DOHH2 (cell line): Measurements from ENCODE around the gene RELN.
"Not testable (repeated sequence)": the region's sequence is repeated elsewhere in the genome, so short reads cannot be mapped to it uniquely, and the experiment has no call there.

Source experiments
- H3F3A ChIP-seq: fragments of 200-600 bp; sonication (generic), shearing (Covaris generic); 2 replicates; pipeline ENCODE4 v1.6.0; 2016; ENCODE audit warnings: antibody characterized with exemption, mild to moderate bottlenecking; ENCODE audit not compliant: control insufficient read depth, insufficient read depth
- H3K27ac ChIP-seq: fragments of 200-600 bp; sonication (generic); 2 replicates; pipeline ENCODE4 v1.5.1; 2014; ENCODE audit warnings: low read depth, mild to moderate bottlenecking, low read length, moderate library complexity
- H3K27me3 ChIP-seq: fragments of 200-600 bp; sonication (generic); 2 replicates; pipeline ENCODE4 v1.6.1; 2014; ENCODE audit warnings: mild to moderate bottlenecking, low read length, mixed read lengths; ENCODE audit not compliant: control insufficient read depth
- H3K36me3 ChIP-seq: fragments of 200-600 bp; sonication (generic); 2 replicates; pipeline ENCODE4 v1.6.1; 2014; ENCODE audit warnings: mild to moderate bottlenecking, low read length, moderate library complexity, mixed read lengths; ENCODE audit not compliant: control insufficient read depth
- H3K4me1 ChIP-seq: fragments of 200-600 bp; sonication (generic); 2 replicates; pipeline ENCODE4 v1.6.1; 2014; ENCODE audit warnings: mild to moderate bottlenecking, low read length, mixed read lengths; ENCODE audit not compliant: control insufficient read depth
- H3K4me2 ChIP-seq: fragments of 200-600 bp; sonication (generic); 2 replicates; pipeline ENCODE4 v1.6.0; 2014; ENCODE audit warnings: mild to moderate bottlenecking, low read length, moderate library complexity
- H3K4me3 ChIP-seq: fragments of 200-600 bp; sonication (generic); 2 replicates; pipeline ENCODE4 v1.5.1; 2014; ENCODE audit warnings: mild to moderate bottlenecking, low read length, mixed read lengths
- H3K79me2 ChIP-seq: fragments of 200-600 bp; sonication (generic); 2 replicates; pipeline ENCODE4 v1.6.1; 2014; ENCODE audit warnings: mild to moderate bottlenecking, low read length, mixed read lengths; ENCODE audit not compliant: control insufficient read depth
- H3K9me2 ChIP-seq: fragments of 200-600 bp; sonication (generic); replicated peaks from 2 replicates; pipeline ENCODE4 v1.6.1; 2014; ENCODE audit warnings: mild to moderate bottlenecking, low read length, mixed read lengths; ENCODE audit not compliant: control insufficient read depth
- H3K9me3 ChIP-seq: fragments of 200-600 bp; sonication (generic); 2 replicates; pipeline ENCODE4 v1.6.1; 2014; ENCODE audit warnings: antibody characterized with exemption, low read length, mixed read lengths; ENCODE audit not compliant: control insufficient read depth, insufficient read depth
- H4K20me1 ChIP-seq: fragments of 200-600 bp; sonication (generic); 2 replicates; pipeline ENCODE4 v1.6.0; 2014; ENCODE audit warnings: low read depth, mild to moderate bottlenecking, antibody characterized with exemption, low read length, moderate library complexity; ENCODE audit not compliant: control insufficient read depth, insufficient read depth
- EZH2phosphoT487 ChIP-seq: fragments of 200-600 bp; sonication (generic); IDR thresholded peaks from 2 replicates; pipeline ENCODE4 v1.6.1; 2017; ENCODE audit warnings: borderline replicate concordance, mild to moderate bottlenecking, antibody characterized with exemption, low read length, moderate library complexity, mixed read lengths
- TF ChIP-seq, protein P1 (sequence below): fragments of 200-600 bp; sonication (generic); IDR thresholded peaks from one replicate; pipeline ENCODE4 v1.5.1; 2014; ENCODE audit warnings: antibody characterized with exemption, mild to moderate bottlenecking, low read depth, low read length; ENCODE audit not compliant: poor library complexity, severe bottlenecking

The RELN gene

DNA sequence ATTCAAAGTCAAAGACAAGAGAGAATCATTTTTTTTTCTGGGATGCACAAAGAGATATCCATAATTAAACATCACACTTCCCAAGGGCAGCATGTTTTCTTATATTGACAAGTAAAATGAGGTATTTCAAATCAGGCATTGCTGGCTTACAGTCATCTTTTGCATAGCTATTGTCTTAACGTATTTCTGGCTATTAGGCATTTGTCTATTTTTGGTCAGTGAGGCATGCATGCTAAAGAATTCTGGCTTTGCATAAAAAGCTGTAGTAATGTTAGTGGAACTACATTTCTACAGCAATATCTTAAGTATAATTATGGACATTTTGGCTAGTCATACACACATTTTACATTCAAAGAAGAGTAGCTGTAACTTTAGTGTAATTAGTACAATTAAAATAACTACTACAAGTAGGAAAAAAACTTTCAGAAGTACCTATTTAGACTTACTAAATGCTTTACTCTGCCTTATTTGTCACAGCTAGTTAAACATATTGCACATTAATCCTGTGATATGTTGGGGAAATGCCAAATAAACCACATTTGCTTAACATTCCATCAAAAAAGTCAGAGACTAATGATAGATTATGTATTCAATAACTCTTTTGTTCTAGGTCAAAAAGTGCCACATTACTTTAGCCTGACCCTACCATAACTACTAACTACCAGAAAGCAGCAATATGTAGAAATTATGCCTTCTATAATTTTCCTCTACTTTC, 76.4 kb downstream of the RELN start:
- Histone ChIP-seq H3K4me1 (no peaks in the 10 kb centered on the region), H3K4me3 (no peak overlapping the region), H3K27ac (no peak overlapping the region), H3K36me3 (no peaks in the 10 kb centered on the region), H3F3A (no peaks in the 10 kb centered on the region), H3K79me2 (no peaks in the 10 kb centered on the region), H4K20me1 (no peaks in the 10 kb centered on the region), H3K9me3 (no peaks in the 10 kb centered on the region), H3K4me2 (no peak overlapping the region), H3K27me3 (0 out of 2 replicates have a peak, but pooled peaks cover 4% of the 10 kb centered on the region), H3K9me2 (no peaks in the 10 kb centered on the region)
- TF ChIP-seq, protein P1, sequence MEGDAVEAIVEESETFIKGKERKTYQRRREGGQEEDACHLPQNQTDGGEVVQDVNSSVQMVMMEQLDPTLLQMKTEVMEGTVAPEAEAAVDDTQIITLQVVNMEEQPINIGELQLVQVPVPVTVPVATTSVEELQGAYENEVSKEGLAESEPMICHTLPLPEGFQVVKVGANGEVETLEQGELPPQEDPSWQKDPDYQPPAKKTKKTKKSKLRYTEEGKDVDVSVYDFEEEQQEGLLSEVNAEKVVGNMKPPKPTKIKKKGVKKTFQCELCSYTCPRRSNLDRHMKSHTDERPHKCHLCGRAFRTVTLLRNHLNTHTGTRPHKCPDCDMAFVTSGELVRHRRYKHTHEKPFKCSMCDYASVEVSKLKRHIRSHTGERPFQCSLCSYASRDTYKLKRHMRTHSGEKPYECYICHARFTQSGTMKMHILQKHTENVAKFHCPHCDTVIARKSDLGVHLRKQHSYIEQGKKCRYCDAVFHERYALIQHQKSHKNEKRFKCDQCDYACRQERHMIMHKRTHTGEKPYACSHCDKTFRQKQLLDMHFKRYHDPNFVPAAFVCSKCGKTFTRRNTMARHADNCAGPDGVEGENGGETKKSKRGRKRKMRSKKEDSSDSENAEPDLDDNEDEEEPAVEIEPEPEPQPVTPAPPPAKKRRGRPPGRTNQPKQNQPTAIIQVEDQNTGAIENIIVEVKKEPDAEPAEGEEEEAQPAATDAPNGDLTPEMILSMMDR = no peak
- no peak for TF ChIP-seq EZH2phosphoT487

DNA sequence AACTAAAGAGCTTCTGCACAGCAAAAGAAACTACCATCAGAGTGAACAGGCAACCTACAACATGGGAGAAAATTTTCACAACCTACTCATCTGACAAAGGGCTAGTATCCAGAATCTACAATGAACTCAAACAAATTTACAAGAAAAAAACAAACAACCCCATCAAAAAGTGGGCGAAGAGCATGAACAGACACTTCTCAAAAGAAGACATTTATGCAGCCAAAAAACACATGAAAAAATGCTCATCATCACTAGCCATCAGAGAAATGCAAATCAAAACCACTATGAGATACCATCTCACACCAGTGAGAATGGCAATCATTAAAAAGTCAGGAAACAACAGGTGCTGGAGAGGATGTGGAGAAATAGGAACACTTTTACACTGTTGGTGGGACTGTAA, 78.4 kb downstream of the RELN start:
- not testable (repeated sequence) for H3K4me1 ChIP-seq, H3K79me2 ChIP-seq, H3K27ac ChIP-seq, H3K9me2 ChIP-seq, H3K36me3 ChIP-seq, H3K27me3 ChIP-seq, H4K20me1 ChIP-seq, H3K9me3 ChIP-seq, H3K4me2 ChIP-seq, H3F3A ChIP-seq, H3K4me3 ChIP-seq

DNA sequence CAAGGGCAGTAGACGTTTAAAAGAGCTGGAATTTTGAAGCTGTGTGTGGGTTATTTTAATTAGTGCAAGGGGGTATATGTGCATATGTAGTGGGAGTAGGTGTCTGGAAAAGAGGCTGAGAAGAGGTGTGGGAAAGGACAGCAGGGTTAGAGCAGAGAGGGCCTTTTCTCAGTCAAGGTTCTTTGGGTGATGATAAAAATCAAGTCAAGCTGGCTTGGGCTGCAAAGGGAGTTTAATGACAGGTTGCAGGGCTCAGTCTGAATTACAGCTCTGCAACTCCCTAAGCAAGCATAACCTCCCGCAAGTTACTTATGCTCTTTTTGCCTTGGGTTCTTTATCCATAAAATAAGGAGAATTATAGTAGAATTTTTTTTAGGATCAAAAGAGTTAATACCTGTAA, 83.5 kb downstream of the RELN start:
- no peaks in the 10 kb centered on the region for H3K79me2 ChIP-seq
- H3K9me3 ChIP-seq = no peaks in the 10 kb centered on the region
- no peak overlapping the region for H3K4me2 ChIP-seq
- H3K4me3 ChIP-seq = no peak overlapping the region
- H3K36me3 ChIP-seq = no peaks in the 10 kb centered on the region
- no peaks in the 10 kb centered on the region for H3K27me3 ChIP-seq
- H3K27ac ChIP-seq = no peak overlapping the region
- no peak for TF ChIP-seq EZH2phosphoT487
- TF ChIP-seq, protein P1 = no peak
- H3F3A ChIP-seq = no peaks in the 10 kb centered on the region
- H4K20me1 ChIP-seq = no peaks in the 10 kb centered on the region
- H3K4me1 ChIP-seq = no peaks in the 10 kb centered on the region
- no peaks in the 10 kb centered on the region for H3K9me2 ChIP-seq

DNA sequence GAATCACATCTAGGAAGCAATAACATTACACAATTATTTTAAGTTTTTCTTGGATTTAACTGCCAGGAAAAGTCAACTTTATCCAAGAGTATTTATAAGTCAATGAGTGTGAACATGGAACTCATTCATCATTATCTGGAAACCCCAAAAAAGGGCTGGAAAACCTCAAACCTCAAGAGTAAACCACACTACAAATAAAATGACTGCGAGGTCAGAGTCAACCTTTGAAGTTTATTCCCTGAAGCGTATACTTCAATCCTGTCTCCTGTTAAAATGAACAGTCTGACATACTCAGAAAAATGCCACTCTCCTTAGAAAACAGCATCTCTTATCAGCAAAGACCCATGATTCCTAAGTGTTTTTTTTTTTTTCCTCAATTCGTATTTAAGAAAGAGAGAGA, 86.5 kb downstream of the RELN start:
- H3K4me3 ChIP-seq = no peak overlapping the region
- no peaks in the 10 kb centered on the region for H3K27me3 ChIP-seq
- no peaks in the 10 kb centered on the region for H3K79me2 ChIP-seq
- no peaks in the 10 kb centered on the region for H3K4me1 ChIP-seq
- no peaks in the 10 kb centered on the region for H3F3A ChIP-seq
- H3K36me3 ChIP-seq = no peaks in the 10 kb centered on the region
- H3K9me3 ChIP-seq = no peaks in the 10 kb centered on the region
- TF ChIP-seq EZH2phosphoT487 = no peak
- TF ChIP-seq, protein P1 = no peak
- no peak overlapping the region for H3K4me2 ChIP-seq
- H3K9me2 ChIP-seq = no peaks in the 10 kb centered on the region
- H3K27ac ChIP-seq = no peak overlapping the region
- no peaks in the 10 kb centered on the region for H4K20me1 ChIP-seq

DNA sequence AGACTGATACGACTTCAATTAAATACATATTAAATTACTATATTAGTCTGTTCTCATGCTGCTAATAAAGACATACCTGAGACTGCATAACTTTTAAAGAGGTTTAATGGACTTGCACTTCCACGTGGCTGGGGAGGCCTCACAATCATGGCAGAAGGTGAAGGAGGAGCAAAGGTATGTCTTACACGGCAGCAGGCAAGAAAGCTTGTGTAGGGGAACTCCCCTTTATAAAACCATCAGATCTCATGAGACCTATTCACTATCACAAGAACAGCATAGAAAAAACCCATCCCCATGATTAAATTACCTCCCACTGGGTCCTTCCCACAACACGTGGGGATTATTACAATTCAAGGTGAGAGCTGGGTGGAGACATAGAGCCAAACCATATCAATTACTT, 92.6 kb downstream of the RELN start:
- not testable (repeated sequence) for H3K79me2 ChIP-seq, H3K4me1 ChIP-seq

More for the DNA sequence above, 92.6 kb downstream of the RELN start:
- H3K27ac ChIP-seq, H4K20me1 ChIP-seq, H3K9me2 ChIP-seq, H3K4me2 ChIP-seq, H3F3A ChIP-seq, H3K36me3 ChIP-seq, H3K9me3 ChIP-seq, H3K4me3 ChIP-seq, H3K27me3 ChIP-seq: not testable (repeated sequence)
